Thoracic aorta endothelial cell (primary cell): Measurements from ENCODE around the gene ZNF804B. TPM values are rescaled to one million over a fixed set of nuclear protein-coding genes. Genes with fewer than 3 reads are reported as not detected.

ENCODE experiments used
- small RNA-seq: library from RNA; depleted of rRNA; stranded (forward); fragments of <200 nt; gene quantifications from one replicate; pipeline ENCODE3, GENCODE V24; 2012
- total RNA-seq: library from RNA; depleted of rRNA; stranded (reverse); fragments of >200 nt; gene quantifications from 2 replicates; pipeline ENCODE4 v1.2.3, GENCODE V29; 2012

Gene ZNF804B
- total RNA-seq, result not detected in 2 replicates

DNA sequence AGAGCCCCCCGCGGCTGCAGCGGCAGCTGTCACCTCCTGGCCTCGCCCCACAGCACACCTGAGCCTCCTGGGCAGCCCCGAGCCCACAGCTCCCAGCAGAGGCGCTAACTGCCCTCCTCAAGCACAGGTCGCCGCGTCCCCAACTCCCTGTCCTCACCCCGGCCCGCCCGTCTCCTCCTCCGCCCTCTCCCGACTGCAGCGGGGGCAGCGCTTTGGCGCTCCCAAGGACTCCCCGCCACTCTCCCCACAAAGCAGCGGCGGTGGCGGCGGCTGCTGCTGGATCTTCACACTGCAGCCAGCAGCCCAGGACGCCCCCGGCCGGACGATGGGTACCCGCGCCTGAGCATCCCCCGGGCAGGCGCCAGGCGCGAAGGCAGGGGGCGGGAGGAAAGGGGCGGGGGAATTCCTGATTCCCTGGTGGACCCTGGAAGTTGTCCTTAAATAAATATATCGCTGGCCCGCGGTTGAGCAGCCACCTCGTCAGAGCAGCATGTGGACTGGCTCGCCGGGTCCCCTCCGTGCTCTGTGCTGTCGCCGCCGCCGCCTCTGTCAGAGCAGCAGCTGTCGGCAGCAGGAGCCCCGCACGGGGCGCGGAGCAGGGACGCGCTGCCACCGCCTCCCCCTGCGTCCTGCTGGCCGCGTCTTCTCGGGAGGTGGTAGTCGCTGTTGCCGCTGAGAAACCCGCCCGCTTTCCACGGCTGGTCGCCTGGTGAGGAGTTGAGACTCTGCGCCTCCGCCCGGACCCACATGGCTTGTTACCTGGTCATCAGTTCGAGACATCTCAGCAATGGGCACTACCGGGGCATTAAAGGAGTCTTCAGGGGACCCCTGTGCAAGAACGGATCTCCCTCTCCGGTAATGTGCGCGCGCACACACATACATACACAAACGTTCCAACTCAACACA, at the start of gene ZNF804B:
ZNF804B (plus strand) TSS at position 471 of the 906 bp plus-strand sequence; CDS start at position 748, 277 bp downstream.

DNA sequence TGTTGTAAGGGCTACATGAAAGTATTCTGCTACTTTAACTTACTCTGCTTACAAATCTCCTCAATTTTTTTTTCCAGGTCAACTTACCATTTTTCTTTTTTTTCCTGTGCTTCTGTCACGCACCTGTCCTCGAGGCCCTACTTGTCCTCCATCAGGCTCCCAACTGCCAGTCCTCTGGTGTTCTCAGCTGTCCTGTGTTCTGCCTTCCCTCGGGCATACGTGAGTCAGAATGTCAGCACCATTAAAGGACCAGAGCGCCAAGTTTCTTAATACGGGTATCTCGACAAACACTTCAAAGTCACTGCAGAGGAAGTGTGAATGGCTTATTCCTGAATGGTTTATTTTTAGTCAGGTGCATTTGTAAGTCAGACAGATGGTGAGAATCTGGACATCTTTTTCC, 36.1 kb downstream of the ZNF804B start, which contains the start of gene TEX47:
TEX47 (minus strand) TSS at position 185 of the 400 bp plus-strand sequence. CDS start 795 bp downstream, outside the sequence.

Small RNA genes within 50 kb of the gene (small RNA-seq; reads per million reads assigned to genes)
- not detected for gene AC002127.1

Other genes starting within 250 kb of the ZNF804B start
- gene TEX47, start 36.0 kb downstream of the ZNF804B start, total RNA-seq, result not detected in 2 replicates